HepG2 (cell line): ENCODE data around the gene MTA2. TPM values are rescaled to one million over a fixed set of nuclear protein-coding genes. Genes with fewer than 3 reads are reported as not detected.
A peak's percentile ranks its signal among the peaks of the same experiment; 100 is the strongest.

Experiments
- BCL3 ChIP-seq: sonication (generic); formaldehyde crosslinking; IDR thresholded peaks from 2 replicates; pipeline ENCODE4 v1.5.1; 2020; ENCODE audit warnings: mild to moderate bottlenecking, missing genetic modification reagents, moderate library complexity
- DNMT1 ChIP-seq: sonication (generic); formaldehyde crosslinking; IDR thresholded peaks from 2 replicates; pipeline ENCODE4 v1.5.1; 2020; ENCODE audit warnings: mild to moderate bottlenecking, missing genetic modification reagents
- HDAC6 ChIP-seq: fragments of 200-600 bp; sonication (generic); IDR thresholded peaks from 2 replicates; pipeline ENCODE4 v1.7.0; 2017; ENCODE audit warnings: mild to moderate bottlenecking, antibody characterized with exemption, low read length, low read depth
- KAT7 ChIP-seq: IDR thresholded peaks from 2 replicates; pipeline ENCODE4 v1.6.1; 2018; ENCODE audit warnings: borderline replicate concordance, missing compliant biosample characterization
- MAFF ChIP-seq: IDR thresholded peaks from 2 replicates; pipeline ENCODE4 v1.6.1; 2011; ENCODE audit warnings: low read depth, low read length, improper control_type of control experiment
- MLLT10 ChIP-seq: sonication (generic); formaldehyde crosslinking; IDR thresholded peaks from 2 replicates; pipeline ENCODE4 v1.4.0; 2020; ENCODE audit warnings: missing genetic modification reagents
- REPIN1 ChIP-seq: sonication (generic); formaldehyde crosslinking; IDR thresholded peaks from 2 replicates; pipeline ENCODE4 v1.8.0; 2022; ENCODE audit warnings: missing genetic modification reagents, low read depth, mild to moderate bottlenecking, borderline replicate concordance
- SSRP1 ChIP-seq: IDR thresholded peaks from 2 replicates; pipeline ENCODE4 v1.6.1; 2016; ENCODE audit warnings: control low read depth
- ZHX1 ChIP-seq: sonication (generic); formaldehyde crosslinking; IDR thresholded peaks from 2 replicates; pipeline ENCODE4 v1.8.1; 2022; ENCODE audit warnings: low read depth, mild to moderate bottlenecking, missing genetic modification reagents
- ZNF251 ChIP-seq: sonication (generic); formaldehyde crosslinking; IDR thresholded peaks from 2 replicates; pipeline ENCODE4 v1.9.0; 2021; ENCODE audit warnings: mild to moderate bottlenecking, missing genetic modification reagents
- ZNF274 ChIP-seq: sonication (generic); formaldehyde crosslinking; IDR thresholded peaks from 2 replicates; pipeline ENCODE4 v1.5.1; 2020; ENCODE audit warnings: mild to moderate bottlenecking, missing genetic modification reagents
- ZNF280D ChIP-seq: sonication (generic); formaldehyde crosslinking; IDR thresholded peaks from 2 replicates; pipeline ENCODE4 v1.5.1; 2020; ENCODE audit warnings: mild to moderate bottlenecking, missing genetic modification reagents
- ZNF607 ChIP-seq: sonication (generic); formaldehyde crosslinking; IDR thresholded peaks from 2 replicates; pipeline ENCODE4 v1.5.1; 2020; ENCODE audit warnings: missing genetic modification reagents, mild to moderate bottlenecking, borderline replicate concordance
- ZNF710 ChIP-seq: sonication (generic); formaldehyde crosslinking; IDR thresholded peaks from 2 replicates; pipeline ENCODE4 v1.5.0; 2020; ENCODE audit warnings: mild to moderate bottlenecking, missing genetic modification reagents, borderline replicate concordance
- ZNF777 ChIP-seq: sonication (generic); formaldehyde crosslinking; IDR thresholded peaks from 2 replicates; pipeline ENCODE4 v1.4.0; 2020; ENCODE audit warnings: missing genetic modification reagents
- ZNF788 ChIP-seq: sonication (generic); formaldehyde crosslinking; IDR thresholded peaks from 2 replicates; pipeline ENCODE4 v1.5.0; 2020; ENCODE audit warnings: mild to moderate bottlenecking, missing genetic modification reagents, borderline replicate concordance
- polyA plus RNA-seq, 8 experiments: library from polyadenylated mRNA; depleted of rRNA in 3 of 8; stranded (reverse) in 7 of 8; unstranded in 1 of 8; fragments of >200 nt; fragmentation: Illumina TruSeq in 4 of 8; extraction: Trizol in 4 of 8; gene quantifications; 2 replicates each; pipeline versions ENCODE4 v1.2.1 to v1.2.3, GENCODE V29; 2011 to 2016; ENCODE audit warnings: low read depth in 4 of 8, missing spikeins in 1 of 8, mixed read lengths in 1 of 8; ENCODE audit not compliant: insufficient read depth in 1 of 8
- total RNA-seq, 5 experiments: library from RNA; depleted of rRNA; stranded (reverse); fragments of >200 nt; fragmentation: Illumina TruSeq; extraction: Trizol; gene quantifications; 2 replicates each; pipeline ENCODE4 v1.2.3, GENCODE V29; 2016; ENCODE audit warnings: low read depth in 1 of 5
- TF ChIP-seq, protein P1 (sequence below): sonication (generic); formaldehyde crosslinking; IDR thresholded peaks from 2 replicates; pipeline ENCODE4 v1.4.0; 2020; ENCODE audit warnings: low read depth, mild to moderate bottlenecking, missing genetic modification reagents

Gene MTA2
- total and polyA plus RNA-seq, 2 of the 13 experiments (the other 11 are each of a cell fraction or from before 2014, with no cell fraction given): 14.0 to 70.0 TPM

GRCh38 chr11:62591448-62592145 lies 10.1 kb downstream of the MTA2 start, which contains the start of gene TUT1 (continued):
- TF ChIP-seq ZNF710 (CRISPR knock-in tag) (peak; percentile 46; the same call in 1 of the 2 replicates), ZNF788 (peak; percentile 94; the same call in 1 of the 2 replicates), ZNF251 (0 out of 2 replicates have a peak, but pooled peaks have one; percentile 12), MLLT10 (CRISPR knock-in tag) (no peak), MAFF (no peak), DNMT1 (CRISPR knock-in tag) (0 out of 2 replicates have a peak, but pooled peaks have one; percentile 57), ZNF280D (no peak; the same call in 1 of the 2 replicates), ZHX1 (CRISPR knock-in tag) (peak; percentile 89; the same call in 1 of the 2 replicates), SSRP1 (CRISPR knock-in tag) (no peak), ZNF777 (CRISPR knock-in tag) (peak; percentile 36; the same call in 1 of the 2 replicates), REPIN1 (peak; percentile 96), KAT7 (CRISPR knock-in tag) (peak; percentile 89; the same call in 1 of the 2 replicates), BCL3 (peak; percentile 63; the same call in 1 of the 2 replicates), ZNF607 (peak; percentile 10; the same call in 1 of the 2 replicates), HDAC6 (no peak), ZNF274 (CRISPR knock-in tag) (peak; percentile 51; the same call in 1 of the 2 replicates)
- TF ChIP-seq, protein P1, sequence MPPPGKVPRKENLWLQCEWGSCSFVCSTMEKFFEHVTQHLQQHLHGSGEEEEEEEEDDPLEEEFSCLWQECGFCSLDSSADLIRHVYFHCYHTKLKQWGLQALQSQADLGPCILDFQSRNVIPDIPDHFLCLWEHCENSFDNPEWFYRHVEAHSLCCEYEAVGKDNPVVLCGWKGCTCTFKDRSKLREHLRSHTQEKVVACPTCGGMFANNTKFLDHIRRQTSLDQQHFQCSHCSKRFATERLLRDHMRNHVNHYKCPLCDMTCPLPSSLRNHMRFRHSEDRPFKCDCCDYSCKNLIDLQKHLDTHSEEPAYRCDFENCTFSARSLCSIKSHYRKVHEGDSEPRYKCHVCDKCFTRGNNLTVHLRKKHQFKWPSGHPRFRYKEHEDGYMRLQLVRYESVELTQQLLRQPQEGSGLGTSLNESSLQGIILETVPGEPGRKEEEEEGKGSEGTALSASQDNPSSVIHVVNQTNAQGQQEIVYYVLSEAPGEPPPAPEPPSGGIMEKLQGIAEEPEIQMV (CRISPR knock-in tag): no peak
